Limb (tissue), 2 donors: ENCODE results near the gene LRP8.

Experiments used
- DNase-seq, 2 donors: peaks; one replicate each; pipeline ENCODE4 v3.0.0-alpha.2; 2016; ENCODE audit errors: extremely low spot score in 2 of 2

The LRP8 gene

DNA sequence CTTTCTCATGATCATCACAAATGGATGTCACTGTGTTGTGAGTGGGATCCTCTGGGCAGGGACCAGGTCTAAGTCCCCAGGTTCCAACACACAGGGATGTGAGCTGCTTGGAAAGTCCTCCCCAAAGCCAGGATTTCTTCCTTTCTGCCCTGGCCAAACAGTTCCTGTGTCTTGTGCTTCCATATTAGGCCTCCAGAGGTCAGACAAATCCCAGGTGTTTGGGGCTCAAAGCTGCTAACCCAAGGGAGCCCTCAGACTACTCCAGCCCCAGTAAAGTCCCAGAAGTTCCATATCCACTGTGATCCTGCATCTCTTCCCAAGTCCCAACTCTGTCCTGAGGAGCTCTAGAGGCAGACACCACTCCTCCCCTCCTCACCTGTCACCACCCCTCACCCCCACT is 61.8 kb downstream of the LRP8 start:
- DNase-seq = no peak

DNA sequence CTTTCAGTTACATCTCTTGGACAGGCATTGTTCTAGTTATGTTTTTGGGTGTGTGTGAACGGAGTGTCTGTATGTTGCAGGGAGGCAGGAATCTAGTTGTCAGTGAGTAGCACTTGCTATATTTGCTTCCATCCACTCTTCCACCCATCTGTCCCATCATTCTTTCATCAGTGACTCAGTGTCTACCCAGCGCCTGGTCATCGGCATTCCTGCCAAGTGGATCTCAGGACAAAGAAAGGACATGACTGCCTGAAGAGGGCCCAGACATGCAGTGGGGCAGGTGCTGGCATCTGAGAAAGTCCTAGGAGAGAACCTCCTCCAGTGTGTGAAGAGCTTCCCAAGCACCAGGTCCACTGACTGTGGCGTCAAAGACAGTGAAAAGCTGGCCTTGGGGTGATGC is 62.3 kb downstream of the LRP8 start:
- DNase-seq = no peak

DNA sequence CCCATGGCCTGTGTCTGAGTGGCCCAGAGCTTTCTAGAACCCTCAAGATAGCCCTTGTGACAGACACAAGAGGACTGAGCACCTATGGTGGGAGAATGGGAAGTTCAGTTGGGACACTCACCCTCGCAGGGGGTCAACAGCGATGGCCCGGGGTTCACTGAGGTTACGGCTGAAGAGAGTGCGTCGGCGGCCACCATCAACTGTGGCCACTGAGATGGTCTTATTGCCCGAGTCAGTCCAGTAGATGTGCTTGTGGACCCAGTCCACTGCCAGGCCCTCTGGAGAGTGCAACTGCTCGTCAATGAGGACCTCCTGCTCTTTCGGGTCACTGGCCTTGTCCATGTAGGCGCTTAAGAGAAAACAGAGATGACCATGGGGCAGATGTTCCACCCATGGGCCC is 63.8 kb downstream of the LRP8 start:
- DNase-seq = no peak

DNA sequence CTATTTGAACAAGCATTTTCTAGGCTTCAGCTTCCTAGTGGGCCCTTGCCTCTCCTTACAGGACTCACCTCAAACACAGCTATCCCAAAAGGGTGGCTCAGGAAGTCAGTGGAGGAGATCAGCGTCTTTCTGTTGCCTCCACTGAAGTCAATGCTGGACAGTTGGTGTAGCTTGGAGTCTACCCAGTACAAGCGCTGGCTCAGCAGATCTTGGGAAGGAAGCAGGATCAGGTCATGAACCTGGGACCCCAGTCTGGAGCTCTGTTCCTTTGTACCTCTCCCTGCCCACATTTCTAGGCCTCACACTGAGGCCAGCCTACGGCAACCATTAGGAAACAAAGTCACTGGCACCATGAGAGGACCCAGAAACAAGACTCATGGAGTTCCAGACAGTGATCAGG is 65.9 kb downstream of the LRP8 start:
- no peak for DNase-seq

DNA sequence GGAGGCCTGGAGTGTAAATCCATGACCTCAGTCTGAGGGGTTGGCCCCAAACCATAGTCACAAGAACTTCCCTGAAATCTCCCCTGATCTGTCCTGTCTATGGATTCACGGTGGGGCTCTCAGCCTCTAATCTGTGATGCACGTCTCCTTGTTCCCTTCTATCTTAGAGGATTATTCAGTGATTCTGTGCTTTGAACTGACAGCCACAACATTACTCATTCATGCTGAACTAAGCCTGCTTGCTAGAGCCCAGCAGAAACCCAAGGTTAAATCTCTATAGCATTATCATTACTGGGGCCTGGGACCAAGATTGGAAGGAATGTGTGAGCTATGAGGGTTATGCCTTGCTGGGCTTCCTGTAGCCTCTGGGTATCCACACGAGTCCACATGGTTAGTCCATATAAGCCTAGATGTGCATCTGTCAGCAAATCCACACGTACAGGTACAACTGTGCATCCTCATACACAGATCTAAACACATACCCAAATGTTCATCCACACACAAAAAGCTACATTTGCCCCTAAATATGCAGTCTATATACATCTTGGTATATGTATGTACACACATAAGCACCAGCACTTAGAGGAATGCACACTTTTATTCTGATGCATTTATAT is 67.1 kb downstream of the LRP8 start:
- no peak for DNase-seq

DNA sequence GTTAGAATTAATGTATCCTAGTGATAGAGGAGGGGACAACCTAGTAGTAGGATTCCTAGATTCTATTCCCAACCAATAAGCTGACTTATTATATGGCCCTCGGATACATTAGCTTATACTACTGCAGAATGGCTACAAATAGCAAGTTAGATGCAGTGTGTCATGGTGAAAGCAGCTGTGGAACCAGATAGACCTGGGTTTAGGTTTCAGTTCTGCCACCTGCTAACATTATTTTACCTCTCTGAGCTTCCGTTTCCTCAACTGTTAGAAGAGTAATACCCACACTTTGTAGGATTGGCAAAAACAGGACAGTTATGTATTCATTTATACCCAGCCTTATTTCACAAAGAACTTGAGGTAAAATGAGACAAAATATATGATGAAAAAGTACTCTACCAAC is 67.9 kb downstream of the LRP8 start:
- DNase-seq = no peak

DNA sequence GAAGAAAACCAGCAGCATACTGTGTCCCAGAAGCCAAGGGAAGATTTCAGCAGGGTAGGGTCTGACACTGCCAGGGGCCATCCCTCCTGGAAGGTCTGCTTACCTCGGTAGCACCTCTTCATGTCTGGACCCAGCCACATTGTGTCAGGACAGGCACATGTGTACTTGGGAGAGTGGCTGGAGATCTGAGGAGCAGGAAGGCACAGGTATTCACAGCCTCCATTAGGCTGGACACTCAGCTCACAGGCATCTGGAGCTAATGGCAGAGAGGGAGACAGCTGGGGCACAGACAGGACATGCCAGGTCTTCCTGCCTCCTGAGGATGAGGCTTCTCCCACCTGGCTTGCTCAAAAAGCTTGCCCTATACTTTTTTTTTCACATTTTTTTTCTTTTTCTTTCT is 69.7 kb downstream of the LRP8 start:
- no peak for DNase-seq

DNA sequence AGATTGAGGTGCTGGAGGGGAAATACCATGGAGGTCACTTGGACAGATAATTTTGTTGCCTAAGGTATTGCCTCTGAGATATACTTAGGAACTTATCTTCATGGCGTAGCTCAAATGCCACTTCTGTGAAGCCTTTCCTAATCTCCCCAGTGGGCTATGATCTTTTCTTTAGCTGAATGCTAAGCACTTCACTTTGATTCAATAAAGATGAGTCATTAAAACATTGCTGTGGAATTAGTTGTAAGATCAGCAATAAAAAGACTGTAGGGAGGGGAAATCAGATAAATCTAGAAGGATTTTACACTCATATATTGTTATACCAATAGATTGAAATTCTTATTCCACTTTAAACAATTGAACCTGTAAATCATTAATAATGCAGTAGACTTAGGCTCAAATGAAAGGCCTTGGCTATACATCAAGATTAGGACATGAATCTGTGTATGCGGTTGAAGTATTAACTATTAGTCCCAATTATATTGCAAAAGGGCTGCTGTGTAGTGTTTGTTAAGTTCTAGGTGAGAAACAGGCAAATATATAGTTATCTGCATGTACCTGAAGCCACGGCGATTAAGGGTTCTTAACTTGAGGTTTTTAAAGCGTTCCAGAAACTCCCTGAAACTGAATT is 70.3 kb downstream of the LRP8 start:
- DNase-seq = no peak

DNA sequence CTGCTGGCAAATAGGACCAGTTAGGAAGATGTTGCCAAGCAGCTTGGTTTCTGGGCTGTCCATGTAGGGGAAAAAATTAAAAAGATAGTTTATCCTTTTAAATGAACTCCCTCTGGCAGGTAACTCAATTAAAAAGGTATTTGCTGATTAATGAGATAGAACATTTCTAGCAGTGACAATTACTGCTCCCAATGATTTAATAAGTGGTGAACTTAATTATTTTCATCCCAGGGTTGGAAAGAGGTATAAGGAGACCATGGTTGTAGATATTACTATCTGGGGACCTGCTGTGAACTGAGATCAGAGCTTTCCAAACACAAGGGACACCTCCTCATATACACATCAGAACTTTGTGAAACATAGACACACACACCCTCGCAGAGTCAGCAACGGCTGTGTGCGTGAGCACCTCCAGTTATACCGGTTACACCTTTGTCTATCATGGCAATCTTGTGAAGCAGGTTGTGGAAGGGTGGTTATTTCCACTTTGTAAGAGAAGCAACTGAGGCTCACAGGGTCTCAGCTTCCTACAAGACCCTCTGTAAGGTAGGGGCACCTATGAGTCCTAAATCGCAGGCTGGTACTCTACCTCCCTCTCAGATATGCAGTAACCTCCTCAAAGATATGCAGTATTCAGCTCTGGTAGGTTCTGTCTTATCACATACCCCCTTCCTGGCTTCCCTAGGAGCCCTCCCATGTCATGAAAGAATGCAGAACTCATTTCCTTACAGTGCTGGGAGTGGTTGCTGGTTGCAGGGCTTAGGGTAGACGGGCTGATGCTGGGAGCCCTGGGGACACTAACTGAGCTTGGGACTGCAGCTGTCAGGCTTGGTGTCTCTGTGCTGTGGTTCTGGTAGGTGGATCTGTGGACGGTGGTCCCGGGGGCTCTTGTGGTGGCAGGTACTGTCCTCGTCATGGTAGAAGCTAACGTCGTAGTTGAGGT is 71.1 kb downstream of the LRP8 start:
- no peak for DNase-seq

DNA sequence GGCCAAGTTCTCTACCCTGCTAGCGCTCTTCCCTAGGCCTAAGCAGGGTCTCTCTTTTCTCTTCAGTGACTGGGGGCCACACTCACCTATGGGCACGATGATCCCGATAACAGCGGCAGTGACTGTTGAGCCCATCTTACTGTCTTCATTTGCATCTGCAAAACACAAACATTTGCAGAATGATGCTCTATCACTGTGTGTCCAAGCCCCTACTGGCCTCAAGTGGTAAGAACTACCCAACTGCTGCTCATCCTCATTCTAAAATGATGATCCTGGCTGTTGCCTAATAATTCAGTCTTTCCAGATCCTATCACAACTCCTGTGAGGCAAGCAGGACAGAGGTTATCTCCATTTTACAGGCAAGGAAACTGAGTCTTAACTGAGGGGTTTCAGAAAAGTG is 72.8 kb downstream of the LRP8 start:
- no peak for DNase-seq

DNA sequence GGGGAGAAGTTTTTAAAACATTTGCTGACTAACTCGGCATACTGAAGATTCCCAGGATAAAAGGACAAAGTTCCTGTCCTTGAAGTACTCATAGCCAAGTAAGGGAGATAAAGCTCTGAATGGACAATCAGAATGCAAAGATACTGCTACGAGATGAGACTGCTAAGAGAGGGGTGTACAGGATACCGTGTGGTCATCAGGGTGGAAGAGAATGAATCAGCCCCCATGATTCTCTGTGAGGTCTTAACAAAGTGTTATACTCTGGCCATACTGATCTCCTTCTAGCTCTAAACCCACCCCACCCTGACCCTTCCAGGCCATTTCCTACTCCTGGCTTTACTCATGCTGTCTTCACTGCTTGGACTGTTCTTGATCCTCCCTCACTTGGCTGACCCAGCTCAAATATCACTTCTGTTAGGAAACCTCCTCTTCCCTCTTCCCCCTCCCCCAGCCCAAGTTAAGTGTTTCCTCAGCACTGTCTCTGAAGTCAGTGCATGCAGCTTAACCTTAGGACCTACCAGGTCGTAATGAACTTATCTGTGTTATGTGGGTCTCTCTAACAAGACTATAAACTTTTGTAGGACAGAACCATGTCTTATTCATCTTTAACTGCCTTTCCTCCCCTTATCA is 73.7 kb downstream of the LRP8 start:
- no peak for DNase-seq

DNA sequence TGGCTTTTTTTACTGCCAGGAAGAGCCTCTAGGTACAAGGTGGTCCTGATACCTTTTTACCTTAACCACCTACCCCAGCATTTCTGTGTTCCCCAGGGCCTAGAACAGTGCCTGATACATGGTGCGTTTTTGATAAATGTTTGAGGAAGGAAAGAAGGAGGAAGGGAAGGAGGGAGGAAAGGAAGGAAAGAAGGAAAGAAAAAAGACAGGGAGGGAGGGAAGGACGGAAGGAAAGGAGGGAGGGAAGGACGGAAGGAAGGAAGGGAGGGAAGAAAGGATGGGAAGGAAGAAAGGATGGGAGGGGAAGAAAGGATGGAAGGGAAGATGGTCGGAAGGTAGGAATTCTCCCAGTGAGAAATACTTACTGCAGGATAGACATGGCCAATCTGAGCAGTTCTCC is 77.5 kb downstream of the LRP8 start:
- no peak for DNase-seq

DNA sequence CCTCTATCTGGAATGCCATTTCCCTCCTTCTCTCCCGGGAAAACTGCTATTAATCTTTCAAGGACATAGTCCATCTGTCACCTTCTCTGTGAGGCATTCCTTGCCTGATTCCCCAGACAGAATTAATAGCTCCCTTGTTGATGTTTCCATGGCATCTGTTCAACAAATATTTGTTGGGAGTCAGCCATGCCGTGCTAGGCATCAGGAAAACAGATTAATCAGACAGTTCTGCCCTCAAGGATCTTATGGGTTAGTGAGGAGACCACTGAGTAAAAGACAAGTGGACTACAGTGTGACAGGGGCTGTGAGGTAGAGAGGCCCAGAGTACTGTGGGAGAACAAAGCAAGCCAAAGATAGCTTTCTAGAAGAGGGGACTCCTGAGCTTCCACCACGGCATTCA is 78.2 kb downstream of the LRP8 start:
- DNase-seq = no peak

DNA sequence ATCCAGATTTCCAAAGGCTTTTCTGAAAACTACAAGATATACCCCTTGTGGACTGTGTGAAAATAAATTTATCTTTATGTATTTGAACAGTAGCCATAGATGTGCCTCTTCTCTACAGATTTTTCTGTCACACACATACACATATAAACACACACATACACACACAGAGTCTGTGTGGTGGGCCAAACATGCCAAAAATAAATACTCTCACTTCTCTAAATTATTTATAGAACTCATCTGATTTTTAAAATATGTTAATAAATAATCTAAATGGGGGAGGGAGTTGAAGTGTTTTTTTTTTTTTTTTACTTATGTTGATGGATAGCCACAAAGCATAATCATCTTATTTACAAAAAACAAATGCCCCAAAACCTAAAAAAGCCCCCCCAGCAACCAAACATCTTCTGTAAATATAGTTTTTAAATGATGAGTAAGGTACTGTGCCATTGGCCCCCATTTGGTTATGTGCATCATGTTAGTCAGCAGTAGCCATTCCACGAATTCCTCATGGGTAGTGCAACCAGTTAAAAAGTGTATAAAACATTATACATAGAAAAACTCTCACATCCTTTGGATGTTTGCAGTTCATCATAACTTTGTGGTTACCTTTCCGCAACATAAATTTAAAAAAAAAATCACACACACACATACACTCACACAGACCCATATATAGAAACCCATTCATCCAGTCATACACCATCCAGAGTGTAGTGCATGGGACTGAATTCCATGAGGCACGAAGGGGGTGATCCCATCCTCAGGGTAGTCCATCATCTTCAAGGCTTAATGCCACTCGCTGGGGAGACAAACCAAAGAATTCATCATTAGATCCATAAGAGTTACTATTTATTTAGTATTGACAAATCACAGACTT is 81.4 kb downstream of the LRP8 start:
- no peak for DNase-seq

DNA sequence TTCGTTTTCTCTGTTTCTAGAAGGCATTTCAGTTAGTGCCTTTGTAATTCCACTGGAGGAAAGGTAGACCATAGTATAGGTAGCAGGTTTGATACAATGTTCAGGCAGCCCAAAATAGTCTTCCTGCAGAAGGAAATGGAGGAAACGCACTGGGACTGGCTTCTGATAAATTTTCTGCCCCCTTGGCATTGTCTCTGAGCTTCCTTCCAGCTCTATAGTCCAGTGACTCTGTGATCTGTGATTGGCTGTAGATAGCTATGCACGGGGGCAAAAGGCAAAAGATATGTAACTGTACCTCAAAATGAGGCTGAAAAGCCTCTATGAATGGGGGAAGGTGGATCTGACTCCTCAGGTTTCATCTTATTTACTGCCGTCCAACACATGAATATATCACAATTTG is 83.7 kb downstream of the LRP8 start:
- DNase-seq = no peak

DNA sequence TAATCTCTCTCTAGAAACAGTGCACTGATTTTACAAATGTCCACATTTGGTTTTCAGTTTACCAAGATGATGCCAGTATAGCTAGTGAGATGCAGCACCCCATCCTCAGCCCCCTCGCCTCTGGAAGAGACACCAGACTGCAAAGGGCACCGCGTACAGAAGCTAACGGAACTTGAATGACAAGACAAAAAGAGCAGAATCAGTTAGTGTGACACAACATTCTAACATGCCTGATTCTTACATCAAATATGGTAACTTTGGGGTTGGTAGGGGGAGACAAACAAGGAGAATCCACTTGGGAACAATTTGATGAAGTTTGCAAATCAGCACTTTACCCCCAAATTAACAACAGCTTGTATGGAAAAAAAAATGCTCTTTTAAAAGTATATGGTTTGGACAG is 85.5 kb downstream of the LRP8 start:
- DNase-seq = no peak

DNA sequence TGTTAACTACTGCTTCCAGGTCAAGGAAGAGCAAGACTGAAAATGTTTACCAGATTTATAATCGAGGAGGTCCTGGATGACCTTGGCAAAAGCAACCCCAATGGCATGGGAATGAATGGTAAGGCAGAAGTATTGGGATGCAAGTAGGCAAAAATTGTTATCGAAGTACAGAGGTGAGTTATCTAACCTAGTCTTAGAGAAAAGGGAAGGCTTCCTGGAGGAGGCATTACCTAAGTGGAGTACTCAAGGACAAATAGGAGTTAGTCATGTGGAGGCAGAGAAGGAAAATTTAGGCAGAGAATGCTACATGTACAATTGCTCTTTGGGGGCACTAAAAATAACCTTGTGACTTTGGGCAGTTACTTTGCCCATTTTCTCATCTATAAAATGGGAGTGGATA is 86.0 kb downstream of the LRP8 start:
- DNase-seq = no peak

DNA sequence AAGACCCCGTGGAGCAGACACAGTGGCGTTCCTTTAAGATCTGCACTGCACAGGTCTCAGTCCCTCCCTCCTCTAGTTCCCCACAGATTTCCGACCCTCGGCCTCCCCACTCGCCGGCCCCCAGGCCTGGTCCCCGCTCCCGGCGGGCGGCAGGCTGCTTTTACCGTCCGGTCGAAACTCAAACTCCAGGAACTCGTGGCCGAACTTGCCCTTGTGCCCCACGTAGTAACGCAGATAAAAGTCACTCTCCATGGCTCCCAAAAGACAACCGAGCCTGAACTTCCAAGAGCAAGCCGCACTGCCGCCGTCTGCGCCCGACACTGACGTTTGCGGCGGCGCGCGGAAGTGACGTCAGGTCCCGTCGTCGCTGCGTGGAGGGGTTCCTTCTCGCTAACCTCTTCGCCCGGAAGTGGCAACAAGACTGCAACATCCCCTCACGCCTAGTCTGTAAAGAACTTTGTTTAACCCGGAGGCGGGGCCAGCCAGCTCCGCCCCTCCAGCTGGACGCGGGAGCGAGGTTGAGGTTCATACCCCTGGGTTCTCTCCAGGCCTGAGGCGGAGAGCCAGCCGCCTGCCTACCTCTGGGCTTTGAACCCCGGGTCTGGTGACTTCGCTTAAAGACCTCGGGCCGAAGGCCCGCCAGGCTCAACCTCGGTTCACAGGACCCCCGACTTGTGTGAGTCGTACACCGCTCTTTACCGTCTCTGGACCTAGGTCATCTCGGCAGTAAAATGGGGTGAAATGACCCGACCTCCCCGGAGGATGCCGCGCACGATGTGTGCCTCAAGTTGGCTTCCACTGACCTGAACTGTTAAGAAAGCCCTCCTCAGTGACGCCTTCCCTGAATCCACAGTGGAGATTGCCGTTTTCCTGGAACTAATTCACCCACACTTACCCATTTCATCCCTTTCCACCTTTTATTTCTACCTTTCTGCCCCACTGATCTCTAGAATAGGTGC is 89.4 kb downstream of the LRP8 start, which contains the start of gene MAGOH:
Gene MAGOH, minus strand, starts transcription at position 322 of the 959 bp plus-strand sequence. Its CDS starts 70 bp downstream, at position 252.
- peak; percentile 96 to 97 for DNase-seq

DNA sequence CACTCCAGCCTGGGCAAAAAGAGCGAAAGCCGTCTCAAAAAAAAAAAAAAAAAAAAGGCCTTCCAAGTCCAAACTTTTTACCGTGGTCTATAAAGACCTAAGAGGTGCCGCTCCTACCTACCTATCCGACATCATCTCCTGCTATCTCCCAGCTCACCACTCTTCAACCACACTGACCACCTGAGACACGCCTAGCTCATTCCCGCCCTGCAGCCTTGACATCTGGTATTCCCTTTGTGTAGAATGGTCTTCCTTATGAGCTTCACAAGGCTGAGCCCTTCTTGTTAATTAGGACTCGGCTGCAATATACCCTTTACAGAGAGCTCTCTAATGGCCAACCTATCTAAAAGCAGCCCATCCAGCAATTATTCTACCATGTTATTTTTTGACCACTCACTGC is 90.2 kb downstream of the LRP8 start:
- DNase-seq = no peak

DNA sequence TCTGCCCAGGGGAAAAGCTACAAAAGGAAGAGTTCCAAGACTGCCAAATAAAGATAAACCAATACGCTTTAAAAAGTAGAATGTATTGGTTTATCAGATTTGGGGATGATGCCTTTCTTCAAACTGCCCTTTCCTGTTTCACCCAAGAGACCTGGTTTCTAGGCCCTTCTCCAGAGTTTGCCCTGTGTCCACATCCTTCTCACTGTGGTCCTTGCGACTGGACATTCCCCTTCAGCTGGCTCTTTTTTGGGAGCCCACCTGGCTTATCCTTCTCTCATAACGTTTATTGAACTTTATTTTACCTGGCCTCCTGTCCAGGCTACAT is 106.9 kb downstream of the LRP8 start:
- no peak for DNase-seq
